VCaP (cell line): ENCODE data around the gene IQSEC3.

Source experiments
- H3K27ac ChIP-seq: fragments of 450-650 bp; 2 replicates; pipeline ENCODE4 v1.5.1; 2017
- TF ChIP-seq, protein P1 (sequence below): fragments of 450-650 bp; conservative IDR thresholded peaks from 2 replicates; pipeline ENCODE4 v1.5.1; 2017; ENCODE audit warnings: mild to moderate bottlenecking, moderate library complexity

IQSEC3 gene

DNA sequence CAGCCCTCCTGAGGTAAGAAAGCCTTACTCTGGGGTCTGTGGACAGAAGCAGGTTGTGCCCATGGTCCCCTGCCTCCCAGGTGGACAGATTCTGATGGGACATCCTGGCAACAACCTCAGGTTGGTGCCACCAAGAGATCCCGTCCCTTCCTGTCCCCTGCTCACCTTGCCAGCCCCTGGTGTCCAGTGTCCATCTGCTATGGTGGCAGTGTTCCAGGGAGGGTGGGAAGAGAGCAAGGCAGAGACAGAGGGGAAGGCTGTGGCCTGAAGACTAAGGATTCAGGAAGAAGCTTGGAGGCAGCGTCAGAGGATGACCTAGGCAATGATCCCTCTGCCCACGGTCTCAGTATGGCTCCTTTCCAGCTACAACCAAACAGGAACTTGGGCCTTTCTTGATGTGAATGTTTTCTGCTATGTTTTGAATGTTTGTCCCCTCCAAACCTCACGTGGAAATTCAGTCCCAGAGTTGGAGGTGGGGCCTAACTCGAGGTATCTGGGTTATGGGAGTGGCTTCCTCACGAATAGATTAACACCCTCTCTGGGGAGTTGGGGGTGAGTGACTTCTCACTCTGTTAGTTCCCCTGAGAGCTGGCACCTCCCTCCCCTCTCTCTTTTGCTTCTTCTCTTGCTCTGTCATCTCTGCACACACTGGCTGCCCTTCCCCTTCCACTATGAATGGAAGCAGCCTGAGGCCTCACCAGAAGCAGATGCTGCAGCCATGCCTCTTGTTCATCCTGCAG, 26.9 kb downstream of the IQSEC3 start:
- H3K27ac ChIP-seq = no peak overlapping the region
- TF ChIP-seq, protein P1, sequence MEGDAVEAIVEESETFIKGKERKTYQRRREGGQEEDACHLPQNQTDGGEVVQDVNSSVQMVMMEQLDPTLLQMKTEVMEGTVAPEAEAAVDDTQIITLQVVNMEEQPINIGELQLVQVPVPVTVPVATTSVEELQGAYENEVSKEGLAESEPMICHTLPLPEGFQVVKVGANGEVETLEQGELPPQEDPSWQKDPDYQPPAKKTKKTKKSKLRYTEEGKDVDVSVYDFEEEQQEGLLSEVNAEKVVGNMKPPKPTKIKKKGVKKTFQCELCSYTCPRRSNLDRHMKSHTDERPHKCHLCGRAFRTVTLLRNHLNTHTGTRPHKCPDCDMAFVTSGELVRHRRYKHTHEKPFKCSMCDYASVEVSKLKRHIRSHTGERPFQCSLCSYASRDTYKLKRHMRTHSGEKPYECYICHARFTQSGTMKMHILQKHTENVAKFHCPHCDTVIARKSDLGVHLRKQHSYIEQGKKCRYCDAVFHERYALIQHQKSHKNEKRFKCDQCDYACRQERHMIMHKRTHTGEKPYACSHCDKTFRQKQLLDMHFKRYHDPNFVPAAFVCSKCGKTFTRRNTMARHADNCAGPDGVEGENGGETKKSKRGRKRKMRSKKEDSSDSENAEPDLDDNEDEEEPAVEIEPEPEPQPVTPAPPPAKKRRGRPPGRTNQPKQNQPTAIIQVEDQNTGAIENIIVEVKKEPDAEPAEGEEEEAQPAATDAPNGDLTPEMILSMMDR = no peak

DNA sequence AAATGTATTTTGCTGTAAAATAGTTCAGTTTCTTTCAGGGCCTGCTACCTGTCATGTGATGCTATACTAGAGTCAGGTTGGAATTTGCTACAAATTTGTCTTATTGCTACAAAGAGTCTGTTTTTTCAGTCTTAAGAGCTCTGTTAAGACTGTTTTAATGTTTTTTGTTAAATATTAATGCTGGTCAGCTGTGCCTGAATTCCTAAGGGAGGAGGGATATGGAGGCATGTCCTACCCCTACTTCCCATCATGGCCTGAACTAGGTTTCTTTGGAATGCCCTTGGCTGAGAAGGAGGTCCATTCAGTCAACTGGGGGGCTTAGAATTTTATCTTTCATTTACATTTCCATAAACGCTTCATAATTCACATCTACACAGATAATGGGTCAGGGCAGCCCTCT, 30.0 kb downstream of the IQSEC3 start:
- no peak overlapping the region for H3K27ac ChIP-seq
- TF ChIP-seq, protein P1 = no peak

DNA sequence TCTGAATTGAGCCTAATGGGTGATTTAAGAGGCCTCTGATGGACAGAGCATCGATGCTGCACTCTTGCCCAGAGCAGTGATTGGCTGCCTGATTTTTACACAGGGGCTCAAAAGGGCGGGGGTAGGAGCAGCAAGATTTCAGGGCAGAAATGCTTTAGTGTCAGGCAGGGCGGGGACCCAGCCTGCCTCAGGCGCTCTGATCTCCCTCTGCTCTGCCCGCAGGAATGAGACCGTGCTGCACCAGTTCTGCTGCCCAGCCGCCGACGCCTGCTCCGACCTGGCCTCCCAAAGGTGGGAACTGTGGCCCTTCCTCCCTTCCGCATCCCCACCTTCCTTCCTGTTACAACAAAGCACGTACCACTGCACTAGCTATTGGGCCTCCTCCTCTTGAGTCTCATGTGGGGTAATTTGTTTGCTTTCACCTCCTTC, 32.4 kb downstream of the IQSEC3 start:
- TF ChIP-seq, protein P1 = no peak
- H3K27ac ChIP-seq = no peak overlapping the region

- no peak overlapping the region for H3K27ac ChIP-seq
- TF ChIP-seq, protein P1 = no peak
These were observed 33.0 kb downstream of the IQSEC3 start for GRCh38 chr12:99605-100004.

GRCh38 chr12:101969-102878, 35.7 kb downstream of the IQSEC3 start:
- H3K27ac ChIP-seq = no peak overlapping the region

DNA sequence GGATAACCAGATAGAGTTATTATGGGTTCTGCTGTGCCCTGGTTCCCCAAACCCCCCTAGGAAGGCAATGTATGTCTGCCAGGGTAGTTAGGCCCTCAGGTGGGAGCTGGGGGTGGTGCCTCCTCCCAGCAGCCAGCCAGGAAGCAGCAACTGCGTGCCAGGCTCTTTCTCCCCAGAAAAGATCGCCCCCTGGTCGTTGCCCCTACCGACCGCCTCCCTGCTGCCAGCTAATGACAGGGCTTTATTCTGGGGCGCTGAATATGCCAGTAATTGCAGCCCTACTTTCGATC, 36.3 kb downstream of the IQSEC3 start:
- TF ChIP-seq, protein P1 = no peak
- no peak overlapping the region for H3K27ac ChIP-seq

More at GRCh38 chr12:101969-102878, 35.7 kb downstream of the IQSEC3 start:
- TF ChIP-seq, protein P1 = no peak

DNA sequence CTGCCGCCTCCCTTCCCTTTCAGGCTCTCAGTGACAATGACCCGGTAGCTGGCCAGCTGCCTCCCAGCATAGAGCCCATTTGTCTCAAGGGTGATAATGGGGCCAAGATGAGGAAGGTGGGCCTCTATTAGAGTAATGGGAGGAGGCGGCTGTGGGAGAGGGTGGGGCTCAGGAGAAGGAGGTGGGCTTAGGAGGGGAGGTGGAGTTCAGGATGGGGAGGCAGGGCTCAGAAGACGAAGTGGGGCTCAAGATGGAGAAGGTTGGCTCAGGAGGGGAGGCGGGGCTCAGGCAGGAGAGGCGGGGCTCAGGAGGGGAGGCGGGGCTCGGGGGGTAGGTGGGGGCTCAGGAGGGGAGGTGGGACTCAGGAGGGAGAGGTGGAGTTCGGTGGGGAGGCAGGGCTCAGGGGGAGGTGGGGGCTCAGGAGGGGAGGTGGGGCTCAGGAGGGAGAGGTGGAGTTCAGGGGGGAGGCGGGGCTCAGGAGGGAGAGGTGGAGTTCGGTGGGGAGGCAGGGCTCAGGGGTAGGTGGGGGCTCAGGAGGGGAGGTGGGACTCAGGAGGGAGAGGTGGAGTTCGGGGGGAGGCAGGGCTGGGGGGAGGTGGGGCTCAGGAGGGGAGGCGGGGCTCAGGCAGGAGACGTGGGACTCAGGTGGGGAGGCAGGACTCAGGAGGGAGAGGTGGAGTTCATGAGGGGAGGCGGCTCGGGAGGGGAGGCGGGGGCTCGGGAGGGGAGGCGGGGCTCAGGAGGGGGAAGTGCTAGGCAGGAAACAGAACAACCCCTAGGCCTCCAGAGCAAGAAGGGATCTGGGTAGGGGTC, 36.8 kb downstream of the IQSEC3 start:
- no peak overlapping the region for H3K27ac ChIP-seq
- TF ChIP-seq, protein P1 = no peak
